GM12878 (cell line): ENCODE measurements around the gene BPNT1. TPM values are rescaled to one million over a fixed set of nuclear protein-coding genes. Genes with fewer than 3 reads are reported as not detected.

Experiments used
- CREM ChIP-seq: IDR thresholded peaks from 2 replicates; pipeline ENCODE4 v1.6.1; 2014; ENCODE audit warnings: antibody characterized with exemption, low read depth
- ELK1 ChIP-seq: IDR thresholded peaks from 2 replicates; pipeline ENCODE4 v1.6.1; 2012; ENCODE audit warnings: low read depth, low read length, improper control_type of control experiment
- ETV6 ChIP-seq, 2 experiments: fragments of 450-650 bp in 1 of 2; IDR thresholded peaks in 1 of 2; conservative IDR thresholded peaks in 1 of 2; 2 replicates each; pipeline ENCODE4 v1.6.1; 2014; ENCODE audit warnings: antibody characterized with exemption in 1 of 2, borderline replicate concordance in 1 of 2, low read depth in 1 of 2, mild to moderate bottlenecking in 1 of 2, moderate library complexity in 1 of 2
- KLF5 ChIP-seq: fragments of 450-650 bp; IDR thresholded peaks from 2 replicates; pipeline ENCODE4 v1.6.1; 2014; ENCODE audit warnings: mild to moderate bottlenecking; ENCODE audit not compliant: partially characterized antibody
- MTA3 ChIP-seq: IDR thresholded peaks from 2 replicates; pipeline ENCODE4 v1.6.1; 2012; ENCODE audit warnings: low read length, inconsistent platforms, borderline replicate concordance
- POLR2A ChIP-seq: IDR thresholded peaks from 2 replicates; pipeline ENCODE4 v1.6.1; 2011; ENCODE audit warnings: low read depth, mild to moderate bottlenecking, low read length
- SUZ12 ChIP-seq: fragments of 200-600 bp; sonication (generic); IDR thresholded peaks from one replicate; pipeline ENCODE4 v1.6.1; 2018; ENCODE audit warnings: antibody characterized with exemption, mild to moderate bottlenecking; ENCODE audit not compliant: unreplicated experiment
- TBL1XR1 ChIP-seq: IDR thresholded peaks from 2 replicates; pipeline ENCODE4 v1.6.1; 2012; ENCODE audit warnings: low read depth, low read length, improper control_type of control experiment
- TCF12 ChIP-seq: IDR thresholded peaks from 2 replicates; pipeline ENCODE4 v1.6.1; 2011; ENCODE audit warnings: low read depth, mild to moderate bottlenecking, low read length
- TCF3 ChIP-seq: IDR thresholded peaks from 2 replicates; pipeline ENCODE4 v1.6.1; 2012; ENCODE audit warnings: low read depth, mild to moderate bottlenecking, low read length, borderline replicate concordance; ENCODE audit not compliant: insufficient read depth
- ZBTB33 ChIP-seq: fragments of 450-650 bp; IDR thresholded peaks from 2 replicates; pipeline ENCODE4 v1.6.1; 2017; ENCODE audit warnings: mild to moderate bottlenecking
- polyA plus RNA-seq, 11 experiments: library from polyadenylated mRNA; depleted of rRNA in 4 of 11; unstranded in 6 of 11; stranded (reverse) in 5 of 11; fragments of >200 nt; fragmentation: Nextera tagmentation in 4 of 11; fragmentation: Illumina TruSeq in 1 of 11; extraction: Ambion mirVana in 4 of 11; extraction: Trizol in 1 of 11; gene quantifications; 1 replicate in 1 of 11; 2 replicates in 10 of 11; pipeline versions ENCODE4 v1.2.1 to v1.2.3, GENCODE V29; 2011 to 2016; ENCODE audit warnings: inconsistent platforms in 2 of 11, missing spikeins in 2 of 11, low read depth in 1 of 11
- total RNA-seq, 4 experiments: library from RNA; depleted of rRNA in 3 of 4; stranded (reverse); fragments of >200 nt in 3 of 4; fragmentation: Illumina TruSeq in 1 of 4; extraction: Trizol in 1 of 4; gene quantifications; 2 replicates each; pipeline versions ENCODE4 v1.2.1 to v1.2.3, GENCODE V29; 2013 to 2021
- TF ChIP-seq, protein P1 (sequence below): fragments of 450-650 bp; IDR thresholded peaks from 2 replicates; pipeline ENCODE4 v1.6.1; 2017; ENCODE audit warnings: mild to moderate bottlenecking, moderate library complexity
- TF ChIP-seq, protein P2 (sequence below), 3 experiments: IDR thresholded peaks in 2 of 3; conservative IDR thresholded peaks in 1 of 3; 2 replicates each; pipeline ENCODE4 v1.5.1; 2011; ENCODE audit warnings: low read depth in 3 of 3, low read length in 3 of 3, mild to moderate bottlenecking in 3 of 3, control low read depth in 2 of 3, moderate library complexity in 2 of 3, inconsistent platforms in 1 of 3, mixed read lengths in 1 of 3; ENCODE audit not compliant: control insufficient read depth in 2 of 3, insufficient read depth in 1 of 3; ENCODE audit errors: extremely low read depth in 1 of 3
- TF ChIP-seq, protein P3 (sequence below): fragments of 450-650 bp; conservative IDR thresholded peaks from 2 replicates; pipeline ENCODE4 v1.6.1; 2017; ENCODE audit warnings: mild to moderate bottlenecking, moderate library complexity
- TF ChIP-seq, protein P4 (sequence below): fragments of 450-650 bp; IDR thresholded peaks from 2 replicates; pipeline ENCODE4 v1.6.1; 2016; ENCODE audit warnings: mild to moderate bottlenecking

The BPNT1 gene
- total and polyA plus RNA-seq, 10 of the 15 experiments (the other 5 are each of a cell fraction or from before 2014, with no cell fraction given): 35.5 to 78.4 (median 45.4) TPM

DNA sequence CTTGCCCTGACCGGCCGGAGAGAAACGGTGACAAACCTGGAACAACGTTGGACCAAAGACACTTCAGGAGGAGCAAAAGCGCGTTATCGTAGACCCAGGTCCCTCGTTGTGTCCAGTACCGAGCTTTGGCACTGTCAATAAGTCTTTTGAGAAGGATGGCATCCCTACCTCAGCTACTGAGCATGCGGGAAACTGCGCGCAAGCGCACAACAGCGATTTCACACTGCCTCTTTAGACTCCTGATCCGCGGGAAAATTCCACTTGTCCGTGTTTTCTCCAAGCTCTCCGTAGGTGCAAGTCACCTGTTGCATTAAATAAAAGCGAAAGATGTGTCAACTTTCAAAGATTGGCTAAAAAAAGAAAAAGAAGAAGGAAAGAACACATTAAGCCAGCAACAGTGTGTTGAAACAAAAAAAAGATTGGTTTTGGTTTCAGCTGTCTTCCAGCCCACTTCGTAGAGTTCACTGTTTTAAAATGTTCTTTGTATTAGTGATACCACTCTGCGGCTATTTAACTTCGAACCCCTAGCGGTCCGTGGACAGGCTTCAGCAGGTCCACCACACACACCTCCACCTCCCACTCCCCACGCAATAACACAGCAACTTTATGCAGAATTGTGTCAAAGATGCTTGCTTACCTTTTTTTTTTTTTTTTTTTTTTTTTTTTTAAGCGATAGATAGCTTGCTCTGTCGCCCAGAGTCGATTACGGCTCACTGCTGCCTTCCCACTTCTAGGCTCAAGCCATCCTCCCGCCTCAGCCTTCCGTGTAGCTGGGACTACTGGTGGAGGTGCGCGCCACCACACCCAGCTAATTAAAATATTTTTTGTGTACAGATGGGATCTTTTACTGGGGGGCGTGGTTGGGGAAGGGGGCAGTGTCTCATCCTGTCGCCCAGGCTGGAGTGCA lies at the start of gene BPNT1 (continued):
- TF ChIP-seq, protein P1, sequence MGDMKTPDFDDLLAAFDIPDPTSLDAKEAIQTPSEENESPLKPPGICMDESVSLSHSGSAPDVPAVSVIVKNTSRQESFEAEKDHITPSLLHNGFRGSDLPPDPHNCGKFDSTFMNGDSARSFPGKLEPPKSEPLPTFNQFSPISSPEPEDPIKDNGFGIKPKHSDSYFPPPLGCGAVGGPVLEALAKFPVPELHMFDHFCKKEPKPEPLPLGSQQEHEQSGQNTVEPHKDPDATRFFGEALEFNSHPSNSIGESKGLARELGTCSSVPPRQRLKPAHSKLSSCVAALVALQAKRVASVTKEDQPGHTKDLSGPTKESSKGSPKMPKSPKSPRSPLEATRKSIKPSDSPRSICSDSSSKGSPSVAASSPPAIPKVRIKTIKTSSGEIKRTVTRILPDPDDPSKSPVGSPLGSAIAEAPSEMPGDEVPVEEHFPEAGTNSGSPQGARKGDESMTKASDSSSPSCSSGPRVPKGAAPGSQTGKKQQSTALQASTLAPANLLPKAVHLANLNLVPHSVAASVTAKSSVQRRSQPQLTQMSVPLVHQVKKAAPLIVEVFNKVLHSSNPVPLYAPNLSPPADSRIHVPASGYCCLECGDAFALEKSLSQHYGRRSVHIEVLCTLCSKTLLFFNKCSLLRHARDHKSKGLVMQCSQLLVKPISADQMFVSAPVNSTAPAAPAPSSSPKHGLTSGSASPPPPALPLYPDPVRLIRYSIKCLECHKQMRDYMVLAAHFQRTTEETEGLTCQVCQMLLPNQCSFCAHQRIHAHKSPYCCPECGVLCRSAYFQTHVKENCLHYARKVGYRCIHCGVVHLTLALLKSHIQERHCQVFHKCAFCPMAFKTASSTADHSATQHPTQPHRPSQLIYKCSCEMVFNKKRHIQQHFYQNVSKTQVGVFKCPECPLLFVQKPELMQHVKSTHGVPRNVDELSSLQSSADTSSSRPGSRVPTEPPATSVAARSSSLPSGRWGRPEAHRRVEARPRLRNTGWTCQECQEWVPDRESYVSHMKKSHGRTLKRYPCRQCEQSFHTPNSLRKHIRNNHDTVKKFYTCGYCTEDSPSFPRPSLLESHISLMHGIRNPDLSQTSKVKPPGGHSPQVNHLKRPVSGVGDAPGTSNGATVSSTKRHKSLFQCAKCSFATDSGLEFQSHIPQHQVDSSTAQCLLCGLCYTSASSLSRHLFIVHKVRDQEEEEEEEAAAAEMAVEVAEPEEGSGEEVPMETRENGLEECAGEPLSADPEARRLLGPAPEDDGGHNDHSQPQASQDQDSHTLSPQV: no peak
- TF ChIP-seq CREM (peak; percentile 75), ETV6 (conservative IDR thresholded peaks at IDR 0.05 in 1 of 2, IDR thresholded peaks at IDR 0.05 in 1 of 2; ENCODE audit: borderline replicate concordance in 1 of 2, low read depth in 1 of 2) (no peak), TBL1XR1 (no peak; the same call in 1 of the 2 replicates), KLF5 (peak; percentile 67), MTA3 (no peak), POLR2A (peak; percentile 86), TCF12 (peak; percentile 22; the same call in 1 of the 2 replicates), ELK1 (no peak), ZBTB33 (no peak), SUZ12 (no peak), TCF3 (no peak)
- TF ChIP-seq, protein P2, sequence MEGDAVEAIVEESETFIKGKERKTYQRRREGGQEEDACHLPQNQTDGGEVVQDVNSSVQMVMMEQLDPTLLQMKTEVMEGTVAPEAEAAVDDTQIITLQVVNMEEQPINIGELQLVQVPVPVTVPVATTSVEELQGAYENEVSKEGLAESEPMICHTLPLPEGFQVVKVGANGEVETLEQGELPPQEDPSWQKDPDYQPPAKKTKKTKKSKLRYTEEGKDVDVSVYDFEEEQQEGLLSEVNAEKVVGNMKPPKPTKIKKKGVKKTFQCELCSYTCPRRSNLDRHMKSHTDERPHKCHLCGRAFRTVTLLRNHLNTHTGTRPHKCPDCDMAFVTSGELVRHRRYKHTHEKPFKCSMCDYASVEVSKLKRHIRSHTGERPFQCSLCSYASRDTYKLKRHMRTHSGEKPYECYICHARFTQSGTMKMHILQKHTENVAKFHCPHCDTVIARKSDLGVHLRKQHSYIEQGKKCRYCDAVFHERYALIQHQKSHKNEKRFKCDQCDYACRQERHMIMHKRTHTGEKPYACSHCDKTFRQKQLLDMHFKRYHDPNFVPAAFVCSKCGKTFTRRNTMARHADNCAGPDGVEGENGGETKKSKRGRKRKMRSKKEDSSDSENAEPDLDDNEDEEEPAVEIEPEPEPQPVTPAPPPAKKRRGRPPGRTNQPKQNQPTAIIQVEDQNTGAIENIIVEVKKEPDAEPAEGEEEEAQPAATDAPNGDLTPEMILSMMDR (IDR thresholded peaks at IDR 0.05 in 2 of 3, conservative IDR thresholded peaks at IDR 0.05 in 1 of 3; ENCODE audit: control insufficient read depth in 2 of 3, extremely low read depth in 1 of 3, insufficient read depth in 1 of 3, low read depth in 3 of 3, low read length in 3 of 3): no peak
- TF ChIP-seq, protein P3, sequence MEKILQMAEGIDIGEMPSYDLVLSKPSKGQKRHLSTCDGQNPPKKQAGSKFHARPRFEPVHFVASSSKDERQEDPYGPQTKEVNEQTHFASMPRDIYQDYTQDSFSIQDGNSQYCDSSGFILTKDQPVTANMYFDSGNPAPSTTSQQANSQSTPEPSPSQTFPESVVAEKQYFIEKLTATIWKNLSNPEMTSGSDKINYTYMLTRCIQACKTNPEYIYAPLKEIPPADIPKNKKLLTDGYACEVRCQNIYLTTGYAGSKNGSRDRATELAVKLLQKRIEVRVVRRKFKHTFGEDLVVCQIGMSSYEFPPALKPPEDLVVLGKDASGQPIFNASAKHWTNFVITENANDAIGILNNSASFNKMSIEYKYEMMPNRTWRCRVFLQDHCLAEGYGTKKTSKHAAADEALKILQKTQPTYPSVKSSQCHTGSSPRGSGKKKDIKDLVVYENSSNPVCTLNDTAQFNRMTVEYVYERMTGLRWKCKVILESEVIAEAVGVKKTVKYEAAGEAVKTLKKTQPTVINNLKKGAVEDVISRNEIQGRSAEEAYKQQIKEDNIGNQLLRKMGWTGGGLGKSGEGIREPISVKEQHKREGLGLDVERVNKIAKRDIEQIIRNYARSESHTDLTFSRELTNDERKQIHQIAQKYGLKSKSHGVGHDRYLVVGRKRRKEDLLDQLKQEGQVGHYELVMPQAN: no peak
- TF ChIP-seq, protein P4, sequence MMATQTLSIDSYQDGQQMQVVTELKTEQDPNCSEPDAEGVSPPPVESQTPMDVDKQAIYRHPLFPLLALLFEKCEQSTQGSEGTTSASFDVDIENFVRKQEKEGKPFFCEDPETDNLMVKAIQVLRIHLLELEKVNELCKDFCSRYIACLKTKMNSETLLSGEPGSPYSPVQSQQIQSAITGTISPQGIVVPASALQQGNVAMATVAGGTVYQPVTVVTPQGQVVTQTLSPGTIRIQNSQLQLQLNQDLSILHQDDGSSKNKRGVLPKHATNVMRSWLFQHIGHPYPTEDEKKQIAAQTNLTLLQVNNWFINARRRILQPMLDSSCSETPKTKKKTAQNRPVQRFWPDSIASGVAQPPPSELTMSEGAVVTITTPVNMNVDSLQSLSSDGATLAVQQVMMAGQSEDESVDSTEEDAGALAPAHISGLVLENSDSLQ: peak; percentile 57
